Neuronal stem cell (in vitro differentiated cells): ENCODE results near the gene EIF5A.

ENCODE experiments used
- DNase-seq: peaks from one replicate; pipeline ENCODE4 v3.0.0-alpha.2; 2013; ENCODE audit warnings: low spot score
- H2AFZ ChIP-seq: one replicate; pipeline ENCODE4 v1.6.1; 2013; ENCODE audit warnings: mild to moderate bottlenecking, low read length, inconsistent platforms
- H2AK5ac ChIP-seq: 2 replicates; pipeline ENCODE4 v1.6.1; 2013; ENCODE audit warnings: low read depth, mild to moderate bottlenecking, inconsistent platforms, low read length, moderate library complexity, mixed read lengths
- H2BK120ac ChIP-seq: 2 replicates; pipeline ENCODE4 v1.6.1; 2013; ENCODE audit warnings: low read depth, mild to moderate bottlenecking, inconsistent platforms, low read length, moderate library complexity, mixed read lengths
- H2BK12ac ChIP-seq: one replicate; pipeline ENCODE4 v1.6.1; 2013; ENCODE audit warnings: low read length, inconsistent platforms
- H2BK15ac ChIP-seq: 2 replicates; pipeline ENCODE4 v1.6.1; 2013; ENCODE audit warnings: mild to moderate bottlenecking, low read length, inconsistent platforms, mixed read lengths
- H2BK5ac ChIP-seq: one replicate; pipeline ENCODE4 v1.6.1; 2013; ENCODE audit warnings: inconsistent platforms, mild to moderate bottlenecking, low read length, moderate library complexity
- H3K14ac ChIP-seq: one replicate; pipeline ENCODE4 v1.6.1; 2013; ENCODE audit warnings: low read length, inconsistent platforms
- H3K18ac ChIP-seq: 2 replicates; pipeline ENCODE4 v1.6.1; 2013; ENCODE audit warnings: low read length, inconsistent platforms
- H3K23ac ChIP-seq: 2 replicates; pipeline ENCODE4 v1.6.1; 2013; ENCODE audit warnings: low read depth, mild to moderate bottlenecking, mixed read lengths, low read length, inconsistent platforms; ENCODE audit not compliant: poor library complexity
- H3K27ac ChIP-seq: replicated peaks from 3 replicates; pipeline ENCODE4 v1.5.1; 2013; ENCODE audit warnings: low read length, inconsistent platforms
- H3K27me3 ChIP-seq, 3 experiments: 2 replicates each; pipeline ENCODE4 v1.6.1; 2013; ENCODE audit warnings: low read length in 3 of 3, mild to moderate bottlenecking in 2 of 3, inconsistent platforms in 1 of 3, low read depth in 1 of 3, mixed read lengths in 1 of 3, moderate library complexity in 1 of 3; ENCODE audit not compliant: control insufficient read depth in 3 of 3, insufficient read depth in 3 of 3
- H3K36me3 ChIP-seq, 2 donors: replicated peaks in 1 of 2; 2 replicates each; pipeline ENCODE4 v1.6.1; 2013; ENCODE audit warnings: low read length in 2 of 2; ENCODE audit not compliant: control insufficient read depth in 2 of 2, insufficient read depth in 2 of 2
- H3K4ac ChIP-seq: 2 replicates; pipeline ENCODE4 v1.6.1; 2013; ENCODE audit warnings: inconsistent platforms, mild to moderate bottlenecking, low read length, moderate library complexity
- H3K4me1 ChIP-seq, 2 donors: 1 replicate in 1 of 2; 2 replicates in 1 of 2; pipeline ENCODE4 v1.6.1; 2013; ENCODE audit warnings: low read length in 2 of 2, low read depth in 1 of 2; ENCODE audit not compliant: control insufficient read depth in 2 of 2, insufficient read depth in 1 of 2
- H3K4me2 ChIP-seq: one replicate; pipeline ENCODE4 v1.6.1; 2013; ENCODE audit warnings: mild to moderate bottlenecking, low read length, inconsistent platforms; ENCODE audit not compliant: insufficient read depth, poor library complexity, severe bottlenecking
- H3K4me3 ChIP-seq, 2 donors: 2 replicates each; pipeline ENCODE4 v1.5.1; 2013; ENCODE audit warnings: low read length in 2 of 2, mild to moderate bottlenecking in 2 of 2, inconsistent platforms in 1 of 2, moderate library complexity in 1 of 2
- H3K79me1 ChIP-seq: one replicate; pipeline ENCODE4 v1.6.1; 2013; ENCODE audit warnings: low read depth, mild to moderate bottlenecking, inconsistent platforms, low read length, moderate library complexity
- H3K9ac ChIP-seq: one replicate; pipeline ENCODE4 v1.6.1; 2013; ENCODE audit warnings: mild to moderate bottlenecking, low read depth, low read length, inconsistent platforms; ENCODE audit not compliant: poor library complexity
- H3K9me3 ChIP-seq, 2 donors: replicated peaks in 1 of 2; 2 replicates each; pipeline versions ENCODE3 to v1.6.1; 2013; ENCODE audit warnings: low read length in 2 of 2, mild to moderate bottlenecking in 2 of 2, inconsistent platforms in 1 of 2, low read depth in 1 of 2, mixed read lengths in 1 of 2, moderate library complexity in 1 of 2; ENCODE audit not compliant: control insufficient read depth in 2 of 2, insufficient read depth in 1 of 2
- H4K8ac ChIP-seq: one replicate; pipeline ENCODE4 v1.6.1; 2013; ENCODE audit warnings: low read depth, mild to moderate bottlenecking, inconsistent platforms, low read length, moderate library complexity
- H4K91ac ChIP-seq: one replicate; pipeline ENCODE4 v1.6.1; 2013; ENCODE audit warnings: low read length, low read depth, mild to moderate bottlenecking, inconsistent platforms; ENCODE audit not compliant: poor library complexity
- whole genome bisulfite sequencing, 2 donors: extraction: QIAGEN DNeasy Blood & Tissue Kit; methylation state at CpG; one replicate each; pipeline ENCODE4 v1.1.7; 2013; ENCODE audit warnings: missing lambda C conversion rate in 2 of 2, mixed read lengths in 1 of 2; ENCODE audit not compliant: insufficient read length in 2 of 2, insufficient replicate concordance in 1 of 2; ENCODE audit errors: extremely low coverage in 2 of 2; 5-methylcytosine and 5-hydroxymethylcytosine counted together

EIF5A gene

DNA sequence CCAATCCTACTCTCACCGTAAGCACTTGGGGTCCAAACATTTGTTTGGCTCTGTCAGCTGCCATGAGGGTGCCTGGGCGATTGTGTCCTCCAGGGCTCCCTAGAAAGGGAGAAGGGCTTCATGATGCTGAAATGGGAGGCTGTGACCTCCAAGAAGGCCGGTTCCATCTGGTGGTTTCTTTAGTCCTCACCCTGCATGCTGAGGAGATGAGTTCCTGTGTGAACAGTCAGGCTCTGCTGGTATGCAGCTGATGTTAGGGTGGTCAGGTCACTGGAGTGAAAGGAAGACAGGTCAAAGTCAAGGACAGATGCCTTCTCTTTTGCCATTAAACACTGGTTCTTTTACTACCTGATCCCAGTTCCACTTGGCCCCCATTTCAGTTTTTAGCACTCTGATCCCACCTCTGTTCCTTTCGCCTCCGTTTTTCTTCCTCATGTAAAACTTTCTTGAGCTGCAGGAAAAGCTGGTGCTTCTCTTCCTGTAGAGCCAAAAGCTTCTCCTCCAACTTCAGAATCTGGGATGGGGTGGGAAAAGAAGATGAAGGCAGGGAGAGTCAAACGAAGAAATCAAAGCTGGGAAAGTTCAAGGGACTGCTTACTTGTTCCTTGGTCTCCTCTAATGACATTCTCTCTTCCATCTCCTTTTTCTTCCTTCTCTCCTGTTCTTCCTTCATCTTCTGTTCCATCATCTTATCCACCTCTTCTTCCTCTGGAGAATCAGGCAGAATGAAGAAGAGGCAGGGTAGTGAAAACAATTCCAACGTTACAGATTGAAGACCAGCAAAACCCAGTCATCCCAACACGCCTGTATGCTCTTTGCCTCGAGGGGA, 6.7 kb downstream of the EIF5A start:
- peaks cover 68 to 85% of the 10 kb centered on the region in 2 donors for H3K36me3 ChIP-seq
- DNase-seq: no peak
- no peak overlapping the region for H3K27ac ChIP-seq

DNA sequence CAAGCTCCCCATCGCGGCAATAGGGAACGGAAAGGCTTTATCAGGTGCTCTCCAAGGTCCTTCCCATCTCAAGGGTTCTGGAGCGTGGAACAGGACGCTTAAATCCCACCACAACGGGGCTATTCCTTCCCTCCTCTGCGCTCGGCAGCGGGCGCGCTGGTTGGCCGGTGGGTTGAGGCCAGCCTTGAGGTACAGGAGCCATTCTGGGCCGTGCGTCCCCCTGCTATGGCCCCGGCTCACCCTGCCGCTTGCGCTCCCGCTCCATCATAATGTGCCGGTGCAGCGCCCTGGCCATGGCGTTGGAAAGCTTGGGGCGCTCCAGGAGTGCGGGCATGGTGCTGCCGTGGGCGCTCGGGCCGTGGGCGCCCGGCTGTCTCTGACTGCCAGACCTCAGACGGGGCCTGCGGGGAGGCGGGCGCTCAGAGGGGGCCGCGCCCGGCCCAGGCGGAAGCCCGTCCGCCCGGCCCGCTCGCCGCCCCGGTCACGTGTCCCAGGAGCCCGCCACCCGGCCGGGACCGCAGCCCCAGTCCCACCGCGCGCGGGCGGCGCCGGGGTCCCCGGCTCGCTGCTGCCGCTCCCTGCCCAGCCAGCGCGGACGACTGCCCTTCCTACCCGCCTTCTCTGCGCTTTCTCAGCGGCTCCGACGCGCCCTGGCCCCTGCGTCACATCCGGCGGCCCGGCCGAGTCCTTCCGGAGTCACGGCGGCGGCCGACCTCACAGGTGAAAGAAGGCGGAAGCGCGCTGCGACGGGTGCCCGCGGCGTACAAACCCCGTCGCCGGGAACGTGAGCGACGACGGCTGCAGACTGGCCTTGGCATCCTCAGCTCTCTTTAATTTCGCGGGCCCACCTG, 7.5 kb downstream of the EIF5A start, which contains the start of gene GPS2:
Gene GPS2, minus strand, starts transcription at position 642 of the 851 bp plus-strand sequence. Its CDS starts 308 bp downstream, at position 334.
- peak within 1 kb of the TSS; percentile 94 for H3K23ac ChIP-seq
- peak within 1 kb of the TSS; percentile 87 for H2AK5ac ChIP-seq
- peak within 1 kb of the TSS; percentile 95 for H4K8ac ChIP-seq
- H2BK5ac ChIP-seq: peak within 1 kb of the TSS; percentile 85
- no CpG with 5 or more reads among the region's 95 CpGs for WGBS, 2 donors
- H2AFZ ChIP-seq: peak within 1 kb of the TSS; percentile 95
- peaks cover 6 to 13% of the 10 kb centered on the region in 2 donors for H3K4me1 ChIP-seq
- no peak within 1 kb of the TSS for H3K14ac ChIP-seq
- H3K36me3 ChIP-seq: peaks cover 62 to 78% of the 10 kb centered on the region in 2 donors
- peak within 1 kb of the TSS; percentile 91 for H3K9ac ChIP-seq
- H2BK15ac ChIP-seq: no peak within 1 kb of the TSS
- peak within 1 kb of the TSS; percentile 80 for H3K27ac ChIP-seq
- peaks cover 7% of the 10 kb centered on the region for H3K79me1 ChIP-seq
- H3K4me3 ChIP-seq: peak within 1 kb of the TSS; percentile 60 to 92
- peak within 1 kb of the TSS; percentile 93 for H3K4me2 ChIP-seq
- H3K18ac ChIP-seq: peak within 1 kb of the TSS; percentile 95
- no peaks in the 10 kb centered on the region for H3K27me3 ChIP-seq
- H4K91ac ChIP-seq: no peak within 1 kb of the TSS
- peak within 1 kb of the TSS; percentile 39 for H3K4ac ChIP-seq
- H3K9me3 ChIP-seq: no peaks in the 10 kb centered on the region
- peak; percentile 78 for DNase-seq
- peak within 1 kb of the TSS; percentile 78 for H2BK120ac ChIP-seq
- peak within 1 kb of the TSS; percentile 69 for H2BK12ac ChIP-seq

More for the DNA sequence above, 6.7 kb downstream of the EIF5A start:
- no peak overlapping the region for H4K91ac ChIP-seq
- H3K23ac ChIP-seq: no peak overlapping the region
- WGBS, 2 donors: no CpG with 5 or more reads among the region's 9 CpGs
- no peak overlapping the region for H3K4ac ChIP-seq
- H3K4me1 ChIP-seq: peaks cover 8 to 16% of the 10 kb centered on the region in 2 donors
- no peak overlapping the region for H4K8ac ChIP-seq
- no peak overlapping the region for H2AFZ ChIP-seq
- no peak overlapping the region for H2BK15ac ChIP-seq
- peaks cover 7% of the 10 kb centered on the region for H3K79me1 ChIP-seq
- H3K18ac ChIP-seq: no peak overlapping the region
- no peaks in the 10 kb centered on the region for H3K27me3 ChIP-seq
- H3K9me3 ChIP-seq: no peaks in the 10 kb centered on the region
- peak overlapping the region; percentile 60 to 92 for H3K4me3 ChIP-seq
- H3K9ac ChIP-seq: peak overlapping the region; percentile 91
- H2BK12ac ChIP-seq: no peak overlapping the region
- no peak overlapping the region for H2AK5ac ChIP-seq
- no peak overlapping the region for H2BK5ac ChIP-seq
- peak overlapping the region; percentile 78 for H2BK120ac ChIP-seq
- H3K14ac ChIP-seq: no peak overlapping the region
- H3K4me2 ChIP-seq: peak overlapping the region; percentile 93

DNA sequence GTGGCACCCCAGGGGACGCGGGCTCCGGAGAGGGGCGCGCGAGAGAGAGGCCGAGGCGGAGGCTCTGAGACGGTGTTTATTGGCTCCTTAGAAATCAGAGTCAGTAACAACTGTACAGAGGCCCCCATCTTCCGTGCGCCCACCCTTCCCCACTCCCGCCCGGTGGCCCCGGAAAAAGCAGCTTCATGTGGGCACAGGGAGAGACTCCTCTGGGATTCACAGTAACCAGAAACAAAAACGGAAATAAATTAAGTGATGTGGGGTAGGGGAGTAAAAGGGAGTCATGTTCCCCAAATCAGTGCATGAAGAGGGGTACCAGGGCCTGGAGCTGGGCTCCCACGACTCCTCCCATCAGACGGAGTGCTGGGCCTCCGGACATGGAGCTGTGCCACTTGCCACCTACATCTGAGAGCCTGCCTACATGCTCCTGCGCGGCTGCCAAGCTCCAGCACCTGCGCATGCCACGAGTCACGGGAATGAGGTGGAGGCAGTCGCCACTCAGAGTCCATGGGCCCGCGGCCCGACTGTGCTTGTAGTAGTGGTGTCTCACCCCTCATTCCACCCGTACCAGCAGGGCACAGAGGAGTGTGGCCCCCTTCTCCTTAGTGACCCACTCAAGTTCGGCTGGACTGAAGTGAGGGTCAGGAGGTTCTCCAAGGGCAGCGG, 8.3 kb downstream of the EIF5A start:
- Histone ChIP-seq H2AFZ (peak overlapping the region; percentile 95), H2BK15ac (no peak overlapping the region), H2BK120ac (no peak overlapping the region), H3K79me1 (peaks cover 7% of the 10 kb centered on the region), H3K9me3 (no peaks in the 10 kb centered on the region), H2AK5ac (peak overlapping the region; percentile 87), H3K4me1 (peaks cover 6 to 13% of the 10 kb centered on the region in 2 donors), H3K4ac (no peak overlapping the region), H3K27me3 (no peaks in the 10 kb centered on the region), H3K23ac (peak overlapping the region; percentile 94), H4K91ac (no peak overlapping the region), H3K27ac (peak overlapping the region; percentile 68), H2BK5ac (peak overlapping the region; percentile 85), H3K9ac (peak overlapping the region; percentile 89), H3K36me3 (peaks cover 59 to 78% of the 10 kb centered on the region in 2 donors), H3K14ac (no peak overlapping the region), H3K4me2 (peak overlapping the region; percentile 87), H3K18ac (peak overlapping the region; percentile 95), H2BK12ac (peak overlapping the region; percentile 69), H4K8ac (peak overlapping the region; percentile 95), H3K4me3 (peak overlapping the region; percentile 60 to 92)
- no CpG with 5 or more reads among the region's 30 CpGs for WGBS, 2 donors
- no peak for DNase-seq
